ENCODE measurements around the gene MCF2L.
"Not testable (repeated sequence)": the region's sequence is repeated elsewhere in the genome, so short reads cannot be mapped to it uniquely, and the experiment has no call there.

Gene MCF2L

DNA sequence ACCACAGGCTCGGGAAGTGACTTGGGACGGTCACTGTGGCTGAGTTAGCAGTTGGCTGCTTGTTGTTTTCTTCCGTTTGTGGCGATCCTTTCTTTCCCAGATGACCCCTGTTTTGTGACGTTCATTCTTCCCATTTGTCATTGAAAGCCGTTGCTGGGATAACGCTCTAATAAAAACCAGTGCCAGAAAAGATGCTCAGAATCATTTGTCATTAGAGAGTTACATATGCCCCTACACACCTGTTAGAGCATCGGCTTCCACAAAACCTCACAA, 39.3 kb upstream of the MCF2L start:
- FAIRE-seq: no peak
- TF ChIP-seq POLR2A (IDR thresholded peaks at IDR 0.05; ENCODE audit: low read depth, low read length) (no peak), PAX5 (IDR thresholded peaks at IDR 0.05; ENCODE audit: insufficient read depth, low read length, severe bottlenecking) (no peak), POU2F2 (IDR thresholded peaks at IDR 0.05; ENCODE audit: low read depth, low read length) (no peak), POLR2AphosphoS5 (IDR thresholded peaks at IDR 0.05; ENCODE audit: low read depth, low read length) (no peak), SPI1 (IDR thresholded peaks at IDR 0.05; ENCODE audit: low read depth, low read length) (no peak), TAF1 (IDR thresholded peaks at IDR 0.05; ENCODE audit: low read depth, low read length) (no peak)
- no peak for DNase-seq (ENCODE audit: insufficient read length, low spot score)

DNA sequence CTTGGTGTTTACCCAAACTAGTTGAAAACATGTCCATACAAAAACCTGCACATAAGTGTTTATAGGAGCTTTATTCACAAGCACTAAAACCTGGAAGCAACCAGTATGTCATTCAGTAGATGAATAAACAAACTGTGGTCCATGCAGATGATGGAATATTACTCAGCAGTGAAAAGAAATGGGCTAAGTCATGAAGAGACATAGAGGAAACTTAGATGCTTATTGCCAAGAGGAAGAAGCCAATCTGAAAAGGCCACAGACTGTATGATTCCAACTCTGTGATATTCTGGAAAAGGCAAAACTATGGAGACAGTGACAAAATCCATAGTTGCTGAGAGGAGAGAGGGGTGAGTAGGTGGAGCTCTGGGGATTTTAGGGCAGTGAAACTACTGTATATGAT, 38.8 kb upstream of the MCF2L start:
- TF ChIP-seq PAX5 (IDR thresholded peaks at IDR 0.05; ENCODE audit: insufficient read depth, low read length, severe bottlenecking) (no peak), SPI1 (IDR thresholded peaks at IDR 0.05; ENCODE audit: low read depth, low read length) (no peak), POU2F2 (IDR thresholded peaks at IDR 0.05; ENCODE audit: low read depth, low read length) (no peak), POLR2AphosphoS5 (IDR thresholded peaks at IDR 0.05; ENCODE audit: low read depth, low read length) (no peak)
- FAIRE-seq (no peak), DNase-seq (ENCODE audit: insufficient read length, low spot score) (no peak)

DNA sequence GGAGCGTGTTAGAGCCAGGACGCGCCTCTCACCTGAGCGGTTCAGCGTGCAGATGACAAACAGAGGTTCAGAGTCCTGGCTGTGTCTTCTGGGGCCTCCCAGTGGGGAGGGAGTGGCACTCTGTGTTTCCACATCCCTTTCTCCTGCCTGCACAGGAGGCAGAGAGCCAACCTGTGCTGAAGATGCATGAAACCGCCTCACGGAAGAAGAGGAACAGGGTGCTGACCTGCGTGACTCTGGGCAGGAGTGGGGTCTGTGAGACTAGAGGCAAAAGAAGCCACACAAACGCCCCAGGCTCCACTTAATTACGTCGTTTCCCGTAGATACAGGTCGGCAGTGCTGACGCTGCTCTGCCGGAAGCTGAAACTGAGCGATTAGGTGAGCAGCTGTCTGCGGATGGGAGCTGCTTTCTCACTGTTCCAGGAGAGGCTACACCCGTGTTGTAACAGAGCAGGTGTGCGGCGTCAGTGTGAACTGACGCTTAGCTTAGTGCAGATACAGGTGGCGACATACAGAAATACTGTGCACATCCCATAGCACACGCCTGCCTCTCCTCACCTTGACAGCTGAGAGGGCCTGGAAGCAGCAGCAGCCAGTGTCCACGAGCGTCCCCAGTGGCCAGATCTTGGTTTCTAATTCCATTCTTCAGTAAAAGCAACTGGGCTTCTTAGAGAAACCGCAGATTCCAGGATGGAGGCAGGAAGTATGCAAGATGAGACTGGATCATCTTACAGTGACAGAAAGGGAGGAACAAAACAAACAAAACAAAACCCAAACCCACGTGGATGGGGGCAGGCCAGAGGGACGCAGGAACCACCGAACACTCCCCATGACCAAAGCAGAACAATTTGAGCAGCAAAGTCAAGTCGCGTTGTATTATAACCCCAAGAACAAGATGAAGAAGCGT, 37.7 kb upstream of the MCF2L start:
- FAIRE-seq (no peak), DNase-seq (ENCODE audit: insufficient read length, low spot score) (no peak)
- TF ChIP-seq PAX5 (IDR thresholded peaks at IDR 0.05; ENCODE audit: insufficient read depth, low read length, severe bottlenecking): no peak
- no peak for TF ChIP-seq TAF1 (IDR thresholded peaks at IDR 0.05; ENCODE audit: low read depth, low read length)
- no peak for TF ChIP-seq POLR2A (IDR thresholded peaks at IDR 0.05; ENCODE audit: low read depth, low read length)
- no peak for TF ChIP-seq POLR2AphosphoS5 (IDR thresholded peaks at IDR 0.05; ENCODE audit: low read depth, low read length)
- no peak for TF ChIP-seq POU2F2 (IDR thresholded peaks at IDR 0.05; ENCODE audit: low read depth, low read length)
- no peak for TF ChIP-seq SPI1 (IDR thresholded peaks at IDR 0.05; ENCODE audit: low read depth, low read length)

DNA sequence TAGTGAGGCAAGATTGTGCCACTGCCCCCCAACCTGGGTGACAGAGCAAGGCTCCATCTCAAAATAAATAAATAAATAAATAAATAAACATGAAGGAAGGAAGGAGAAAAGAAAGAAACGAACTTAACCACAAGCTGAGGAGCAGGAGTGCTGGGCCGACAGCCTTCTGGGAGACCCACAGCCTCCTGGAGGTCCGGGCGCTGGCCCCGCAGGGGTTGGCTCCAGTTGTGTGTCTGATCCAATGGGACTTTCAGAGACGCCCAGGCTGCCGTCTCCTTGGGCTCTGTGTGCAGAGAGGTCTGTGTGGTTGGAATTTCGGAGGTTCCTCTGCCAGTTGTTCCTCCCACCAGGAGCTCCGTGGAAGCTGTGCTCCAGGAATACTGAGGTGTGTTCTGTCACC, 36.0 kb upstream of the MCF2L start:
- DNase-seq (ENCODE audit: insufficient read length, low spot score): no peak
- TF ChIP-seq TAF1 (IDR thresholded peaks at IDR 0.05; ENCODE audit: low read depth, low read length): no peak
- TF ChIP-seq PAX5 (IDR thresholded peaks at IDR 0.05; ENCODE audit: insufficient read depth, low read length, severe bottlenecking): no peak
- no peak for TF ChIP-seq POLR2A (IDR thresholded peaks at IDR 0.05; ENCODE audit: low read depth, low read length)
- TF ChIP-seq SPI1 (IDR thresholded peaks at IDR 0.05; ENCODE audit: low read depth, low read length): no peak
- TF ChIP-seq POU2F2 (IDR thresholded peaks at IDR 0.05; ENCODE audit: low read depth, low read length): no peak
- TF ChIP-seq POLR2AphosphoS5 (IDR thresholded peaks at IDR 0.05; ENCODE audit: low read depth, low read length): no peak
- no peak for FAIRE-seq

DNA sequence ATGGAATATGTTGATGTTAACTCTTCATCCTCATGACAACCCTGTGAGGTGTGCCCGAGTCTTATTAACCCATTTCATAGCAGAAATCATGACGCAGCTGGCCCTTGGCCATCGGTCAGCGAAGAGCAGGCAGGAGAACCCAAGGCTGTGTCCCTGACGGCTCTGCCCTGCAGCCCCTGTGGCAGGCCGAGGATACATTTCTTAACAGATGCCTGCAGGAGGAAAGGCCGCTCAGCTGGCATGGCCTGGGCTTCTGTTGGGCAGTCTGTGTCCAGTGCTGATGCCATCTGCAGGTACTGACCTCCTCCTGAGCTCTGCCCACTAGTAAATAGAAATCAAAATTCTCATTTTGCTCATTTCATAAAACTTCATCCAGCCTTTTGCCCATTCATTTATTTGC, 35.4 kb upstream of the MCF2L start:
- DNase-seq (ENCODE audit: insufficient read length, low spot score) (no peak), FAIRE-seq (no peak)
- TF ChIP-seq PAX5 (IDR thresholded peaks at IDR 0.05; ENCODE audit: insufficient read depth, low read length, severe bottlenecking) (no peak), POLR2A (IDR thresholded peaks at IDR 0.05; ENCODE audit: low read depth, low read length) (no peak)

DNA sequence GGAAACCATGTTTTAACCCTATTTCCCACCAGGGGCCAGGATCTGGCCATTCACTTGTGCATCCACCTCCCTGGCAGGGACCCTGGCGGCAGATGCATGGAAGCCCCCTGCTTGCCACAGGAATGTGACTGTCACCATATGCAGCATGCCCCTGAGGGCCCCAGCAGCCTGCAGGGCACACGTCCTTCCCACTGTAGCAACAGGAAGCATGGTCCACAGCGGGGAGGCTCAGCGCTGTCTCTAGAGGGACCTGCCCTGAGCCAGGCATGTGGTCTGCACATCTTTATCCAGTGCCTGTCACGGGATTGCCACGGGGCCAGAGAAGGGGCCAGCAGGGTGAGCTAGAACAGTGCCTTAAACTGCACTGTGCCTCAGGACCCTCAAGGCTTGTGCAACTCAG, 34.9 kb upstream of the MCF2L start:
- TF ChIP-seq POLR2A (IDR thresholded peaks at IDR 0.05; ENCODE audit: low read depth, low read length) (no peak), PAX5 (IDR thresholded peaks at IDR 0.05; ENCODE audit: insufficient read depth, low read length, severe bottlenecking) (no peak), TAF1 (IDR thresholded peaks at IDR 0.05; ENCODE audit: low read depth, low read length) (no peak), SPI1 (IDR thresholded peaks at IDR 0.05; ENCODE audit: low read depth, low read length) (no peak), POLR2AphosphoS5 (IDR thresholded peaks at IDR 0.05; ENCODE audit: low read depth, low read length) (no peak), POU2F2 (IDR thresholded peaks at IDR 0.05; ENCODE audit: low read depth, low read length) (no peak)
- DNase-seq (ENCODE audit: insufficient read length, low spot score): no peak
- FAIRE-seq: no peak

DNA sequence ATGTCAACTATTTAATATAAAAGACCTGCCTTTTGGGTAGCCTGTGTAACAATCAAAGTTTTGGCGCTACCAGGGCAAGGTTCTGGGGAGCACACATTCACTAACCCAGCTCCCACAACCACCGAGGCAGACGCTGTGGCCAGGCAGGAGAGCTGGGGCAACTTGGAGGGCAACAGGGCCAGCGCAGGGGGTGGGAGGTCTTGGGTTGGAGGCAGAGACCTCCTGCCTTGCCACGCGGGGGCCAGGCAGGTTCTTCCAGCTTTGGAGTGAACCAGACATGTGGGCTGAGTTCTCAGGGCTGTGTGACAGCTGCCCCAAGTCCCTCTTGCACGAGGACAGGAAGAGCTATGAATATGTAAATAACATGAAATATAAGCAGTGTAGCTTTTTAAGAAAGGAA, 30.3 kb upstream of the MCF2L start:
- TF ChIP-seq POLR2A (IDR thresholded peaks at IDR 0.05; ENCODE audit: low read depth, low read length) (no peak), POU2F2 (IDR thresholded peaks at IDR 0.05; ENCODE audit: low read depth, low read length) (no peak), PAX5 (IDR thresholded peaks at IDR 0.05; ENCODE audit: insufficient read depth, low read length, severe bottlenecking) (no peak), SPI1 (IDR thresholded peaks at IDR 0.05; ENCODE audit: low read depth, low read length) (no peak), POLR2AphosphoS5 (IDR thresholded peaks at IDR 0.05; ENCODE audit: low read depth, low read length) (no peak), TAF1 (IDR thresholded peaks at IDR 0.05; ENCODE audit: low read depth, low read length) (no peak)
- FAIRE-seq (no peak), DNase-seq (ENCODE audit: insufficient read length, low spot score) (no peak)

DNA sequence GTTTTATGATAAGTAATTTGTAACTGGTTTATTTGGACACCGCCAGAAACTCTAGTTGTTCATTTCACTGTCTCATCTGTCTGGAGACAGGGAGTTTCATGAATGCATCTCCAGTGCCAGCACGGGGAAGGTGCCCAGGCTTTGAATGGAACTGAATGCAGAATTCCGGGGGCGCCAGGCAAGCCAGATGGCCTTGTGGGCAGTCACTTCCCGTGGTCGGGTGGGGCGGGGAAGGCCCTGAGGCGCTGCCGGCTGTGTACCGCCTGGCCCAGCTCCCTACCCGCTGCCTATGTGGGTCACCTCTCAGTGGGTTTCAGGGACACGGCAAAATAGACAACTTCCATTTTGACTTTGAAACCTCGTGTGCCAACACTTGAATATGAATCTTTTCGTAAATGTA, 28.8 kb upstream of the MCF2L start:
- TF ChIP-seq PAX5 (IDR thresholded peaks at IDR 0.05; ENCODE audit: insufficient read depth, low read length, severe bottlenecking) (no peak), POLR2A (IDR thresholded peaks at IDR 0.05; ENCODE audit: low read depth, low read length) (no peak), TAF1 (IDR thresholded peaks at IDR 0.05; ENCODE audit: low read depth, low read length) (no peak), POLR2AphosphoS5 (IDR thresholded peaks at IDR 0.05; ENCODE audit: low read depth, low read length) (no peak), SPI1 (IDR thresholded peaks at IDR 0.05; ENCODE audit: low read depth, low read length) (no peak), POU2F2 (IDR thresholded peaks at IDR 0.05; ENCODE audit: low read depth, low read length) (no peak)
- DNase-seq (ENCODE audit: insufficient read length, low spot score) (no peak), FAIRE-seq (no peak)

DNA sequence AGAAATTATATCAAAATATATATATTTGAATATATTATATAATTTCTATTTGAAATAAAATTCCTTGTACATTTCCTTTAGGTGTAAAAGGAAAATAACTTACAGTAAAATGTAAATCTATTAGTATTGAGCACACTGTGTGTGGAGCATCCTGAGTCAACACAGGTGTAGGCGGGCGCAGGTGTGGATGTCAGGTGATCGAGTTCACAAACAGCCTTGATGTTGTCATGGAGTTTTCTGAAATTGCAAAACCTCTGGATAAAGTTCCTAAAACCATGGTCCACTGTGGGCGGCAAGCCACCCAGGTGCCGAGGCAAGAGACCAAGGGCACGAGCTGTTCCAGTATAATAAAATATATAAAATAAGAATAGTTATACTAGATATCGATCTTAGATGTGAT, 27.7 kb upstream of the MCF2L start:
- DNase-seq (ENCODE audit: insufficient read length, low spot score): no peak
- no peak for FAIRE-seq
- TF ChIP-seq PAX5 (IDR thresholded peaks at IDR 0.05; ENCODE audit: insufficient read depth, low read length, severe bottlenecking) (no peak), POLR2A (IDR thresholded peaks at IDR 0.05; ENCODE audit: low read depth, low read length) (no peak), POU2F2 (IDR thresholded peaks at IDR 0.05; ENCODE audit: low read depth, low read length) (no peak), TAF1 (IDR thresholded peaks at IDR 0.05; ENCODE audit: low read depth, low read length) (no peak), SPI1 (IDR thresholded peaks at IDR 0.05; ENCODE audit: low read depth, low read length) (no peak), POLR2AphosphoS5 (IDR thresholded peaks at IDR 0.05; ENCODE audit: low read depth, low read length) (no peak)

DNA sequence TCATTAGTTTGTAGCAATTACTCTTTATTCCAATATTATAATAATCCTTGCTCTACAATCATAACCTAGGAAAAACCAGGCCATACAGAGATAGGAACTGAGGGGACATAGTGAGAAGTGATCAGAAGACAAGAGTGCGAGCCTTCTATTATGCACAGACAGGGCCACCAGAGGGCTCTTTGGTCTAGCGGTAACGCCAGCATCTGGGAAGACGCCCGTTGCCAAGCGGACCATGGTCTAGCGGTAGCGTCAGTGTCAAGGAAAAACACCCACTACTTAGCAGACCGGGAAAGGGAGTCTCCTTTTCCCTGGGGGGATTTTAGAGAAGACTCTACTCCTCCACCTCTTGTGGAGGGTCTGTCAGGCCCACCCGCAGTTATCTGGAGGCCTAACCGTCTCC, 27.2 kb upstream of the MCF2L start:
- not testable (repeated sequence) for FAIRE-seq; DNase-seq (ENCODE audit: insufficient read length, low spot score)

Data from GM12891 (cell line).